Stimulated activated CD4-positive, alpha-beta T cell treated with anti-CD3 and anti-CD28 coated beads, Interleukin-1b, Interleukin-23, amount 100 ng/mL, for 1 hour (primary cell): ENCODE results near the gene SIRT5.

Source experiments
- DNase-seq, 2 donors: peaks; one replicate each; pipeline ENCODE4 v3.0.0-alpha.2; 2020; ENCODE audit warnings: low read depth in 2 of 2

Gene SIRT5

DNA sequence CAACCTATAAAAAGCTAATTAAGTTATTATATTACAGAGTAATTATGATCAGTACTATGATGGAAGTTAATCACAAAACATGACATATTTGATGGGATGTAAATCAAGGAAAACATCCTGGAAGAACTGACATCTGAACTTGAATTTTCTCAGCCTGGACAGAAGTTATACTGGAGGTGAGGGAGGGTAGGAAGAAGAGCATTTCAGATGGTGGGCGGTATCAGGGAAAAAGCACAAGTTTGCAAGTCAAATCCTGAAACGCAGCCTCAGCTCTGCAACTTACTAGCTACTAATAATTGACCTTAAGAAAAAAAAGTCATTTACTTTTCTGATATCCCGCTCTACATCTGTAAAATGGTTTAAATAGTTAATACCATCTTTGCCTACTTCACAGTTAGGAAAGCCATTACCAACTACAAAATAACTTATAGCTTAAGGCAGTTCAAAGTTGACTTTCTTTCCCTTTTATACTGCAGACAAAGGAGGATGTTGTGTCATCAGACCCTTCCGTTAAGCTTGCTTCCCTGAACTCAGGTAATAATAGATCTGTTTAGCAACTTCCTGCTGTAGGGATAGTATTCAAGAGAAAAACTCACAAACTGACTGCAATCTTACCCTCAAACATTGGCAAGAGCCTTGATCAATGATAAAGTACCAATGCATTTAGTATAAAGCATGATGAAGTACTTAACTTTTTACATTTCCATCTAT, 61.7 kb downstream of the SIRT5 start:
- DNase-seq, result no peak

DNA sequence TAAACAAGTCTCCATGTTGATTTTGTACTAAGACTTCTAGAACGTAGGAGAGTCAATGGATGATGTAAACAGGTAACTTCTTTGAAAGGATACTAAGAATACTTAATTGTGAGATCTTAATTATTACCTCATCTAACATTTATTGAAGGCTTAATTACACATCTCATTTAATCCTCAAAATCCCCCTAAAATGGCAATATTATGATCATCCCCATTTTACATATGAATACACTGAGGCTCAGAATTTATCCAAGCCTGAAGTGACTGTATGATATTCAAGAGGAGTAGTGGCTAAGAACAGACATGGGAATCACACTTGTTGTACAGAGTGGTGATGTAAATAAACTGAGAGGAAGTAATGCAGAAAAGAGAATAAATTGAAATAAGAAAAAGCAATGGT, 63.6 kb downstream of the SIRT5 start:
- DNase-seq, result no peak

DNA sequence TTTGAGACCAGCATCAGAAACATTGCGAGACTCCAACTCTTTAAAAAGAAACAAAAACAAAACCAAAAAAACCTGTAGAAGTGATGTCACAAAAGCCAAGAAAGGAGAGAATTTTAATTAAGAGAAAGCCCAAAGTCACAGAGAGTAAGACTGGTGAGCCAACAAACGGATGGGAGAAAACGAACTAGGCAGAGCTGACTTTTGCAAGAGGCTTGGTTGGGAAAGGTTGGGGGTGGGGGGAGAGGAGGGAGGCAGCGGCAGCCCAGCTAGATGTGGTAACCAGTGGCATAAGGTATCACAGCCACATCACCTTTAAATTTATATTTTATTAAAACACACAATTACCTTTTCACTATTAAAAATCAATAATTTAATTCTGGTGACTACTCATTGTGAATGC, 64.2 kb downstream of the SIRT5 start:
- DNase-seq, result no peak

DNA sequence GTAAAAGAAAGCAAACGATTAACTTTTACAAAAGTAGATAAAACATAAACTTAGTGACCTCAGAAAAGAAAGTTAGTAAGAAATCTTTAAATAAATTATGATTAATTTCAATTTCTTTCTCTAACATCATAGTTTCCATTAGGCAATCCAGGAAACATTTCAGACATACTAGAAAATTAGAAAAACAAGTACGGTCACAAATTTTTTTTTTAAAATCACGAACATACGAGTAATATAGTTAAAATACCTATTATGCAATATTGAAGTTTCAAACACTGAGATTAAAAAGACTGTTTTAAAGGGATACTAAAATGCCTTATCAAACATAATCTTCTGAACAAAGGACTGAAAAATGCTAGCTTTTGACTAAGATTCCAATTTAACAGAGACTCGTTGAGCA, 66.9 kb downstream of the SIRT5 start:
- DNase-seq, result no peak

DNA sequence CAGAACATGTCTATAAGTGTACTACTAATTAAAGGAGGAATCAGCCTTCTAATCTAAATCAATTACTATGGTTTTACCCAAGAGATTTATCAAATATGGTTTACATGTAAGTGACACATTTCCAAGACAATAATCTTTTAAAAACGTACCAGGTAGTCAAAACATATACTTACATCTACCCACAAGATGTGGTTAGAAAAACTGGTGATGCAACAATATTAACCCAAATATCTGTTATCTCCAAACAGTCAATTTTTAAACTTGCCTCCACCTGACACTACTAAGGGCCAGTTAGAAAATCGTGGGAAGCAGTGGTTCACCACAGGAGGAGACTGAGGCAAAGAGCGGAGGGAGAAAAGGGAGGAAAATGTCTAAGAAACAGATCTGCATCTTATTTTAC, 68.7 kb downstream of the SIRT5 start:
- DNase-seq, result no peak

DNA sequence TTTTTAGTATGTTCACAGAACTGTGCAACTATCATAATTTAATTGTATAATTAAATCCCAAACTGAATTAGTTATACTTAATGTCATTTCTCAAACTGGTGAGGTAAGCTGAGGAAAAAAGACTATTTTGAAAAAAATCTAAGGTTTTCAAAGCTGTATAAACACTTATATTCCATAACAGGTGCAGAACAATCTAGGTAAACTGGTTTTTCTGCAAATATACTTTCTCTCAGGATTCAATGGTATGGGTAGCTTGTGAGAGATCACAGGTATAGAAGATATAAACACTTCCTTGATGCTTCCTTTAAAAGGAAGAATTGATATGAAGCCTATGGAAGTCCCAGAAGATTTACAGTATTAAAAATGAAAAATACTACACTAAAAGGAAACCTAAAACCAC, 74.4 kb downstream of the SIRT5 start:
- no peak for DNase-seq

DNA sequence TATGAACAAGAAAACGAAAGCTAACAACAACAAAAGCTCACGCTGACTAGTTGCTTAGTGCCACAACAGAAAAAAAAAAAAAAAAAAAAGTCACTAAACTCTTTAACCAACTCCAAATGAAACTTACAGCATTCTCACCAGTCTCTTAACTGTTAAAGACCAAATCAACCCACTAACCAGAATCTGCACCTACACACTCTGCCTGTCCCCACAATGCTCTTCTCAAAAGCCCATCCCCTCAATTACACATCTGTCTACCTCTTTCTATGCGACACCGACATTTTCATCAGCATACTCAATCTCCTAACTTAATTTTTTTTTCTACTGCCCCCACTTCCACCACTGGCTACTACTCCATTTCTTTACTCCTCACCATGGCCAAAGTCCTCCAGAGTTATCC, 75.0 kb downstream of the SIRT5 start:
- no peak for DNase-seq

DNA sequence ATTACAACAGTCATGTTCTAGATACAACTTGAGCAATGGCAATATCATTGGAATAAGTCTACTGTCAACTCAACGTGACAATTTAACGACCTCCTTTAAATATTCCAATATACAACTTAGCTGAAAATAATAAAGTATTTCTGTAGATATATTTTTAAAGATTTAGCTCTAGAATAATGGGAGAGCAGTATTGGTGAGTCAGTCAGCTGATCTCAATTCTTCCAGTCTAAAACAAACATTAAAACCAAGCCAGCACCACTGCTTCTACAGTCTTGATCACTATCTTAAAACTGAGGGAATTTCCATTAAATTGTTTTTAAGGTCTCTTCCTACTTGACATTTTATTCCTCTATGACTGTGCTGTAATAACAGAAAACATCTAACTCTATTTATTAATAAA, 78.9 kb downstream of the SIRT5 start:
- DNase-seq, result no peak

DNA sequence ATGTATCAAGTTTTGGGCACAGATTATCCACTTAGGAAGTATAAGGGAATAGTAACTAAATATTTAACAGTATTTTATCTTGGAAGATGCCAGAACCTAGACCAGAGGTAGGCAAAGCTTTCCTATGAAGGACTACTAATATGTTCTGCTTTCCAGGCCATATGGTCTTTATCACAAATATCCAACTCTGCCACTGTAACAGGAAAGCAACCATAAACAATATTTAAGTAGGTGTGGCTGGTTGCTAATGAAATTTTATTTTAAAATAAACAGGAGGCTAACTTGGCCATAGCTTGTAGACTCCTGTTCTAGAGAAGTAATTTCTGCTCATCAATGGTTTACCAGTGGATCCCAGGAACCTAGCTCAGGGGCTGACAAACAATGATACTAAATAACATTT, 80.1 kb downstream of the SIRT5 start:
- DNase-seq, result no peak

DNA sequence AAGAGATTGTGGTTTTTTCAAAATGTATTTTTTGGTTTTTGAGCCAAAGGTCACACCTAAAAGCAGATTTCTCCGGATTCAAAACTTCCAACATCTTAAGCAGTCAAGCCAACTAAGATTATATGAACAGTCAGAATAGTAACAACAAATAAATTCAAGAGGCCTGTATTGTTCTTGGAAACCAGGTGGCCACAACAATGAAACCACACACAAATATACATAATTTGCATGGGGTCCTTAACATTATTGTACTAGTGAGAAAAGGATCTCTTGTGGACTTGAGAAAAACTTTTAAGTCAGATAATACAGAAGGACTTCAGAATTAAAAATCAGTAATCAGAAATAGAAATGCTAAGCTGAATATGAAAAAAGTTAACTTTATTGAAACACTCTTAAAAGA, 81.3 kb downstream of the SIRT5 start:
- DNase-seq, result no peak

DNA sequence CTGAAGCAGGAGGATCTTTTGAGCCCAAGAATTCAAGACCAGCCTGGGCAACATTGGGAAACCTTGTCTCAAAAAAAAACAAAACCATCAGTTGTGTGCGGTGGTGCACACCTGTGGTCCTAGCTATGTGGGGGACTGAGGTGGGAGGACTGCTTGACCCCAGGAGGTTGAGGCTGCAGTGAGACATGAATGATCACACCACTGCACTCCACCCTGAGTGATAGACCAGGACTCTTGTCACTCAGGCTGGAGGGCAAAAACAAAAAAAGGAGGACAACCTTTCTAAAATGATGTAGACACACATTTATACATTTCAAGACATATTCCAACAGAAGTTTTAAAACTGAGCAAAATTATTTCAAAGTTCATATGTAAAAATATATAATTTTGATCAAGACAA, 85.9 kb downstream of the SIRT5 start:
- DNase-seq, result no peak

DNA sequence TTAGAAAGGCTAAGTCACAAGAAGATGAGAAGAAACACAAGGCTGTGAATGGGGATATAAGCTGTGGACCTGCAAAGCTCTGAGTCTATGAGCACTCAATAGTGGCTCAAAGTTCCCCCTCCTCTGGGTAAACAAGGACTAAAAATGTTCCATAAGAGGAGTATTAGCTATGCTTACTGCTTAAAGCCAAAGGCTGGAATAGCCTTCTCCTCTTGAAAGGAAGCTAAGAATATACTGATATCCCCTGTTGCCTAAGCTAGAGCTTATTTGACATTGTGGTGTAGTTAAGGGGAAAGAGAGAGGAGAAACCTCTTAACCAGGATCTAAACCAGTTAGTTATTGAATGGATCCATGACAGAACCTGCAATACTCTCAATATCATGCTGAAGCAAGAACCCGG, 86.5 kb downstream of the SIRT5 start:
- DNase-seq, result no peak

DNA sequence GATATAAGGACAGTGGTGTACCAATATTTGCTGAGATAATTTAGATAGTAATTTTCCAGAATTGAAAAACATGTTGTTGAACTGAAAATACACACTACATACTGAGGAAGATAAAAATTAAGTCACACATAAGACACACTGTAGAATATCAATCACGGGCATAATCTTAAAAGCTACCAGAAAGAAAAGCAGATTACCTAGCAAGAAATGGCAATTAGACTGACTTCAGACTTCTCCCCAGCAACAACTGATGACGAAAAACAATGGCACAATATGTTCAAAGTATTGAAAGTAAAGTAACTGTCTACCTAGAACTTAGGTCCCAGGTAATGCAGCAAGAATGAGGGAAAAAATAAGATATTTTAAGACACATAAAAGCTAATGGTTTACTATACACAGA, 87.2 kb downstream of the SIRT5 start:
- no peak for DNase-seq

DNA sequence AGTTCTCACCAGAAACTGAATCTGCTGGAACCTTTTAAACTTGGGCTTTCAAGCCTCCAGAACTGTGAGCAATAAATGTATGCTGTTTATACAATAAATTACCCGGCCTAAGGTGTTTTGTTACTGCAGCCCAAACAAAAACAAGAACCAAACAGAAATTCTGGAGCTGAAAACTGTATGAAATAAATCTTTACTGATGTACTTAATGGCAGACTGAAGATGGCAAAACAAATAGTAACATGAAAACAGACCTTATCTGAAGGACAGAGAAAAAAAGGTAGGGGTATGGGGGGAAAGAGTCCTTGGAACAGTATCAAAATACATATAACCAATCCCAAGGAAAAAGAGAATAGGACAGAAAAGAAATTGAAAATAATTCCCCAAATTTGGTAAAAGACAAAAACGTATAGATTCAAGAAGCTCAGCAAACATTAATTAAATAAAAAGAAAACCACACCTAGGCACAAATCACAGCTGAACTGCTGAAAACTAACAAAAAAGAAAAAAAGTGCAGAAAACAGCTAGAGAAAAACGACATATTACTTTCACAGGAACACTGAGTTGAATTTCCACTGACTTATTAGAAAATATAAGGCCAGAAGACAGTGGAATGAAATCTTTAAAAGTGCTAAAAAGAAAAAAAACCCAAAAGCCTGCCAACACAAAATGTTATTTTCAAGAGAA, 88.4 kb downstream of the SIRT5 start:
- no peak for DNase-seq

DNA sequence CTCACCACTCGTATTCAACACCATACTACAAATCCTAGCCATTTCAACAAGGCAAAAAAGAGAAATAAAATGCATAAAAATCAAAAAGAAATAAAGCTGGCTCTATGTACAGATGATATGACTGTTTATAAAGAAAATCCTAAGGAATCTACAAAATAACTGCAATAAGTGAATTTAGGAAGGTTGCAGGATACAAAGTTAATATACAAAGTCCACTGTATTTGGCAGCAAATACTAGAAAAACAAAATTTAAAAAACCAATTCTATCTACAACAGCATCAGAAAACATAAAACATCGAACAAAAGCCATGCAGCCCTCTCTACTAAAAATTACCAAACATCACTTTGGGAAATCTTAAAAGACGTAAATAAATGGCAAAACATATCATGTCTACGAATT, 89.6 kb downstream of the SIRT5 start:
- DNase-seq, result no peak
